Fibroblast of skin of left biceps (primary cell): ENCODE results near the gene JRKL.
A peak's percentile ranks its signal among the peaks of the same experiment; 100 is the strongest.
"Not testable (repeated sequence)": the region's sequence is repeated elsewhere in the genome, so short reads cannot be mapped to it uniquely, and the experiment has no call there.

ENCODE experiments used
- DNase-seq, 2 experiments: peaks; one replicate each; pipeline ENCODE4 v3.0.0-alpha.2; 2013; ENCODE audit warnings: low read depth in 2 of 2

Gene JRKL

GRCh38 chr11:96393753-96394348 lies 4.0 kb downstream of the JRKL start:
- peak; percentile 5 to 11 for DNase-seq

DNA sequence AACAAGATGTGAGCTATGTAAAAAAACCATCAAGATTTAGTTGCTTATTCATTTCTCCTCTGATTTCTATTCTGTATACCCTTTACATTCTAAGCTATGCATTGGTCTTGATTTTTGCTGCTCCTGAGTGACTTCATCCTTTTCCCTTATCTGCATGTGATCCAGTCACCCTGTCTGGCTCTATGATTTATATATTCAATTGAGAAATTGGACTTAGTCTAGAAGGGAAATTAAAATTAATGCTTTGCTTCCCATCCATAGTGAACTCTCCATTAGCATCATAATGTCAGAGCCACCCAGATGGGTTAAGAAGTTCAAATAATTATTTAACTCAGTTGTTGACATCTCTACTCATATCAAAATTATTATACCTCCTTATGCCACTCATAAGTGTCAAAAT lies 5.0 kb downstream of the JRKL start:
- no peak for DNase-seq

- DNase-seq = no peak
Observed at GRCh38 chr11:96396637-96397036, 6.8 kb downstream of the JRKL start.

GRCh38 chr11:96397863-96398262 lies 8.1 kb downstream of the JRKL start:
- no peak for DNase-seq

GRCh38 chr11:96400697-96401096 lies 10.9 kb downstream of the JRKL start:
- no peak for DNase-seq

- not testable (repeated sequence) for DNase-seq
Observed at GRCh38 chr11:96411412-96411811, 21.6 kb downstream of the JRKL start.

GRCh38 chr11:96412761-96413381 lies 23.1 kb downstream of the JRKL start:
- no peak for DNase-seq

DNA sequence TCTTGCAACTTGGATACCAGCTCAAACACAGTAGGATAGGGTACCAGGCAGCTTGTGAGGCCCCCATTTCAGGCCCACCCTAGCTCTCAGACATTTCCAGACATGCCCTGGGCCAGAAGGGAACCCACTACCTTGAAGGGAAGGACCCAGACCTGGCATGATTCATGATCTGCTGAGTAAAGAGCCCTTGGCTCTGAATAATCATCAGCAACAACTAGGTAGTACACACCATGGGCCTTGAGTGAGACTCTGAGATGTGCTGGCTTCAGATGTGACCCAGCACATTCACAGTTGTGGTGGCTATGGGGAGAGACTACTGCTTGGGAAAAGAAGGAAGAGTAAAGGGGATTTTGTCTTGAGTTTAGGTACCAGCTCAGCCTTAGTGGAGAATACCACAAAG lies 23.6 kb downstream of the JRKL start:
- no peak for DNase-seq

DNA sequence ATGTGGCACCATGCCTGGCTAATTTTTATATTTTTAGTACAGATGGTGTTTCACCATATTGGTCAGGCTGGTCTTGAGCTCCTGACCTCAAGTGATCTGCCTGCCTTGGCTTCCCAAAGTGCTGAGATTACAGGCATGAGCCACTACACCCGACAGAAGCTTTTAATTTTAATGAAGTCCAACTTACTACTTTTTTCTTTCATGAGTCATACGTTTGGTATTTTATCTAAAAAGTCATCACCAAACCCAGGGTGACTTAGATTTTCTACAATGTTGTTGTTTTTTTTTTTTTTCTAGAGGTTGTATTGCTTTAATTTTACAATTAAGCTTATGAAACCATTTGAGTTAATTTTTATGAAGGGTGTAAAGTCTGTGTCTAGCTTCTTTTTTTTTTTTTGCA lies 34.9 kb downstream of the JRKL start:
- peak; percentile 36 to 54 for DNase-seq

GRCh38 chr11:96430668-96431067 lies 40.9 kb downstream of the JRKL start:
- no peak for DNase-seq

DNA sequence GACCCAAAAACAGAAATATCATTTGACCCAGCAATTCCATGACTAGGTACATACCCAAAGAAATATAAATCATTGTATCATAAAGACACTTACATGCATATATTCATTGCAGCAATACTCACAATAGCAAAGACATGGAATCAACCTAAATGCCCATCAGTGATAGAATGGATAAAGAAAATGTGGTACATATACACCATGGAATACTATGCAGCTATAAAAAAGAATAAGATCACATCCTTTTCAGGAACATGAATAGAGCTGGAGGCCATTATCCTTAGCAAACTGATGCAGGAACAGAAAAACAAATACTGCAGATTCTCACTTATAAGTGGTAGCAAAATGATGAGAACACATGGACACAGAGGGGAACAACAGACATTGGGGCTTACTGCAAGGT lies 42.8 kb downstream of the JRKL start:
- DNase-seq = not testable (repeated sequence)
